Caco-2 (cell line): ENCODE results near the gene LRIG1. TPM values are rescaled to one million over a fixed set of nuclear protein-coding genes. Genes with fewer than 3 reads are reported as not detected.

ENCODE experiments used
- BruUV-seq: library from RNA; stranded (reverse); fragments of 400-500 nt; replicated peaks from 2 replicates; lab custom pipeline; 2021; lab: Mats Ljungman, UMichigan
- CTCF ChIA-PET: fragments of 300-600 bp; sonication (Branson Sonifier 250); formaldehyde crosslinking; loops from one replicate; lab custom pipeline; 2022; ENCODE audit warnings: antibody characterized with exemption; lab: Charles Lee
- POLR2A ChIA-PET: fragments of 300-600 bp; sonication (Branson Sonifier 250); formaldehyde crosslinking; loops from one replicate; lab custom pipeline; 2022; ENCODE audit warnings: antibody characterized with exemption; lab: Charles Lee
- DNase-seq, 2 experiments: peaks; one replicate each; pipeline versions ENCODE4 v3.0.0 to v3.0.0-alpha.2; 2020 to 2022
- H3K27me3 ChIP-seq: replicated peaks from 2 replicates; pipeline ENCODE4 v1.6.0; 2011; ENCODE audit warnings: low read length; ENCODE audit not compliant: control insufficient read depth, insufficient read depth
- H3K36me3 ChIP-seq: 2 replicates; pipeline ENCODE4 v1.5.1; 2011; ENCODE audit warnings: low read length; ENCODE audit not compliant: control insufficient read depth, insufficient read depth
- H3K4me1 ChIP-seq: fragments of 250-450 bp; sonication (Bioruptor Pico); 2 replicates; pipeline ENCODE4 v1.5.1; 2020; ENCODE audit warnings: mild to moderate bottlenecking
- H3K4me3 ChIP-seq: 2 replicates; pipeline ENCODE4 v1.5.1; 2011; ENCODE audit warnings: low read depth, mild to moderate bottlenecking, control low read depth, low read length
- H3K9me3 ChIP-seq: fragments of 250-450 bp; sonication (Bioruptor Pico); 2 replicates; pipeline ENCODE4 v1.5.1; 2020; ENCODE audit warnings: mild to moderate bottlenecking, moderate library complexity
- H3K27ac Mint-ChIP-seq: one replicate; pipeline ENCODE4 v1.8.0; 2022; ENCODE audit warnings: mixed read lengths; ENCODE audit not compliant: unreplicated experiment
- H3K27me3 Mint-ChIP-seq: one replicate; pipeline ENCODE4 v1.8.0; 2022; ENCODE audit warnings: mixed read lengths; ENCODE audit not compliant: insufficient read depth, unreplicated experiment
- H3K36me3 Mint-ChIP-seq: one replicate; pipeline ENCODE4 v1.8.0; 2022; ENCODE audit warnings: mild to moderate bottlenecking, mixed read lengths; ENCODE audit not compliant: insufficient read depth, unreplicated experiment
- H3K4me1 Mint-ChIP-seq: one replicate; pipeline ENCODE4 v1.8.0; 2022; ENCODE audit warnings: low read depth, mixed read lengths; ENCODE audit not compliant: unreplicated experiment
- H3K4me3 Mint-ChIP-seq: one replicate; pipeline ENCODE4 v1.8.0; 2022; ENCODE audit warnings: mild to moderate bottlenecking, moderate library complexity, mixed read lengths; ENCODE audit not compliant: unreplicated experiment
- H3K9me3 Mint-ChIP-seq: one replicate; pipeline ENCODE4 v1.8.0; 2022; ENCODE audit warnings: mixed read lengths; ENCODE audit not compliant: unreplicated experiment
- CTCF ChIP-seq, 2 experiments: fragments of 200-600 bp in 1 of 2; IDR thresholded peaks; 1 replicate in 1 of 2; 2 replicates in 1 of 2; pipeline versions ENCODE4 v1.5.1 to v1.8.0; 2011 to 2022; ENCODE audit warnings: antibody characterized with exemption in 1 of 2, control low read depth in 1 of 2, inconsistent platforms in 1 of 2, low read depth in 1 of 2, low read length in 1 of 2, mild to moderate bottlenecking in 1 of 2, moderate library complexity in 1 of 2; ENCODE audit not compliant: insufficient read depth in 1 of 2, severe bottlenecking in 1 of 2, unreplicated experiment in 1 of 2
- intact Hi-C: fragments of 100-400 bp; cut with micrococcal nuclease; formaldehyde crosslinking; loops from one replicate; pipeline ENCODE4 v1.10.0; 2022; ENCODE audit not compliant: unreplicated experiment
- total RNA-seq: library from RNA; stranded (reverse); gene quantifications from 2 replicates; pipeline ENCODE4 v1.2.3, GENCODE V29; 2022

Gene LRIG1
- total RNA-seq, 1 experiment from 2014 or later: 43.4 TPM

GRCh38 chr3:66336333-66336766 is 164.5 kb downstream of the LRIG1 start:
- intact Hi-C loops: no loop called here
- ChIA-PET POLR2A (no interaction called here), CTCF (no interaction called here)
- Mint-ChIP-seq H3K4me1 (no peaks in the 10 kb centered on the region), H3K36me3 (no peaks in the 10 kb centered on the region), H3K4me3 (no peak overlapping the region), H3K27me3 (no peaks in the 10 kb centered on the region), H3K9me3 (no peaks in the 10 kb centered on the region), H3K27ac (no peak overlapping the region)
- no TSS peak for BruUV-seq
- Histone ChIP-seq H3K4me3 (no peak overlapping the region), H3K9me3 (no peaks in the 10 kb centered on the region), H3K36me3 (no peaks in the 10 kb centered on the region), H3K27me3 (no peaks in the 10 kb centered on the region), H3K4me1 (no peaks in the 10 kb centered on the region)
- DNase-seq: no peak
- TF ChIP-seq CTCF (IDR thresholded peaks at IDR 0.05; ENCODE audit: insufficient read depth in 1 of 2, low read depth in 1 of 2, low read length in 1 of 2, severe bottlenecking in 1 of 2, unreplicated experiment in 1 of 2): no peak

- no peak for TF ChIP-seq CTCF (IDR thresholded peaks at IDR 0.05; ENCODE audit: insufficient read depth in 1 of 2, low read depth in 1 of 2, low read length in 1 of 2, severe bottlenecking in 1 of 2, unreplicated experiment in 1 of 2)
- no peak overlapping the region for H3K4me3 ChIP-seq
- H3K9me3 Mint-ChIP-seq: no peaks in the 10 kb centered on the region
- H3K27me3 ChIP-seq: no peaks in the 10 kb centered on the region
- H3K36me3 ChIP-seq: no peaks in the 10 kb centered on the region
- no peaks in the 10 kb centered on the region for H3K9me3 ChIP-seq
- no peak overlapping the region for H3K27ac Mint-ChIP-seq
- ChIA-PET CTCF (no interaction called here), POLR2A (no interaction called here)
- intact Hi-C loops: no loop called here
- H3K4me3 Mint-ChIP-seq: no peak overlapping the region
- no peak for DNase-seq
- H3K4me1 ChIP-seq: no peaks in the 10 kb centered on the region
- H3K36me3 Mint-ChIP-seq: no peaks in the 10 kb centered on the region
- no peaks in the 10 kb centered on the region for H3K27me3 Mint-ChIP-seq
- BruUV-seq: no TSS peak
- H3K4me1 Mint-ChIP-seq: no peaks in the 10 kb centered on the region
These were observed 165.2 kb downstream of the LRIG1 start for GRCh38 chr3:66335671-66336070.
